HEK293 (cell line): ENCODE data around the gene HOXB1.

Source experiments
- CTCF ChIA-PET: fragments of 350-600 bp; formaldehyde crosslinking; extraction: SDS; loops from one replicate; lab custom pipeline; 2021; ENCODE audit warnings: antibody characterized with exemption; lab: Yijun Ruan, JAX
- POLR2A ChIA-PET: fragments of 300-600 bp; formaldehyde crosslinking; extraction: SDS; loops from one replicate; lab custom pipeline; 2020; ENCODE audit warnings: antibody characterized with exemption, inconsistent platforms; lab: Yijun Ruan, JAX
- H3K27ac ChIP-seq: fragments of 200-500 bp; sonication (Bioruptor generic); 2 replicates; pipeline ENCODE4 v1.5.1; 2014; ENCODE audit warnings: low read depth, low read length, control low read depth, inconsistent platforms; ENCODE audit errors: extremely low read depth
- H3K36me3 ChIP-seq, 2 experiments: fragments of 200-500 bp in 1 of 2; sonication (Bioruptor generic) in 1 of 2; 1 replicate in 1 of 2; 2 replicates in 1 of 2; pipeline ENCODE4 v1.5.1; 2014 to 2017; ENCODE audit warnings: inconsistent platforms in 2 of 2, low read length in 2 of 2; ENCODE audit not compliant: control insufficient read depth in 2 of 2, insufficient read depth in 1 of 2
- H3K4me1 ChIP-seq: fragments of 200-500 bp; sonication (Bioruptor generic); 2 replicates; pipeline ENCODE4 v1.5.1; 2014; ENCODE audit warnings: mild to moderate bottlenecking, low read length, inconsistent platforms; ENCODE audit not compliant: control insufficient read depth, insufficient read depth
- H3K4me3 ChIP-seq: 2 replicates; pipeline ENCODE4 v1.5.1; 2011; ENCODE audit warnings: low read depth, mild to moderate bottlenecking, control low read depth, low read length, moderate library complexity
- H3K9me3 ChIP-seq: fragments of 200-500 bp; sonication (Bioruptor generic); 2 replicates; pipeline ENCODE4 v1.5.1; 2014; ENCODE audit warnings: low read depth, low read length, inconsistent platforms; ENCODE audit not compliant: control insufficient read depth, insufficient read depth
- HIC1 ChIP-seq: fragments of 450-650 bp; formaldehyde crosslinking; IDR thresholded peaks from 2 replicates; pipeline ENCODE4 v1.5.1; 2016; ENCODE audit warnings: missing biosample characterization, missing genetic modification characterization
- KLF16 ChIP-seq: fragments of 450-650 bp; formaldehyde crosslinking; IDR thresholded peaks from 2 replicates; pipeline ENCODE4 v1.5.1; 2017; ENCODE audit warnings: missing biosample characterization, missing genetic modification characterization
- MYNN ChIP-seq: fragments of 450-650 bp; formaldehyde crosslinking; IDR thresholded peaks from 2 replicates; pipeline ENCODE4 v1.5.1; 2016; ENCODE audit warnings: missing biosample characterization, missing genetic modification characterization, borderline replicate concordance
- MZF1 ChIP-seq: fragments of 450-650 bp; formaldehyde crosslinking; IDR thresholded peaks from 2 replicates; pipeline ENCODE4 v1.5.1; 2017; ENCODE audit warnings: missing biosample characterization, missing genetic modification characterization, borderline replicate concordance
- OVOL3 ChIP-seq: fragments of 450-650 bp; formaldehyde crosslinking; IDR thresholded peaks from 2 replicates; pipeline ENCODE4 v1.5.1; 2016; ENCODE audit warnings: missing biosample characterization, missing genetic modification characterization
- SP7 ChIP-seq: fragments of 450-650 bp; formaldehyde crosslinking; IDR thresholded peaks from 2 replicates; pipeline ENCODE4 v1.5.1; 2016; ENCODE audit warnings: missing biosample characterization, missing genetic modification characterization
- TRIM28 ChIP-seq: IDR thresholded peaks from 2 replicates; pipeline ENCODE4 v1.6.1; 2011; ENCODE audit warnings: low read length, control low read depth, borderline replicate concordance
- WT1 ChIP-seq: fragments of 450-650 bp; formaldehyde crosslinking; IDR thresholded peaks from 2 replicates; pipeline ENCODE4 v1.5.1; 2016; ENCODE audit warnings: missing biosample characterization, missing genetic modification characterization
- ZBTB17 ChIP-seq: fragments of 450-650 bp; formaldehyde crosslinking; IDR thresholded peaks from 2 replicates; pipeline ENCODE4 v1.5.1; 2016; ENCODE audit warnings: missing biosample characterization, missing genetic modification characterization
- ZBTB20 ChIP-seq: fragments of 450-650 bp; formaldehyde crosslinking; IDR thresholded peaks from 2 replicates; pipeline ENCODE4 v1.5.1; 2016; ENCODE audit warnings: missing biosample characterization, missing genetic modification characterization
- ZBTB26 ChIP-seq: fragments of 450-650 bp; formaldehyde crosslinking; optimal IDR thresholded peaks from 2 replicates; pipeline ENCODE3; 2016; ENCODE audit warnings: missing biosample characterization, mild to moderate bottlenecking, missing genetic modification characterization
- ZBTB48 ChIP-seq: fragments of 450-650 bp; formaldehyde crosslinking; IDR thresholded peaks from 2 replicates; pipeline ENCODE4 v1.5.1; 2016; ENCODE audit warnings: missing biosample characterization, missing genetic modification characterization
- ZBTB7A ChIP-seq: fragments of 450-650 bp; formaldehyde crosslinking; IDR thresholded peaks from 2 replicates; pipeline ENCODE4 v1.5.1; 2016; ENCODE audit warnings: low read depth, missing biosample characterization, missing genetic modification characterization
- ZNF140 ChIP-seq: fragments of 450-650 bp; formaldehyde crosslinking; IDR thresholded peaks from 2 replicates; pipeline ENCODE4 v1.5.1; 2016; ENCODE audit warnings: missing biosample characterization, missing genetic modification characterization
- ZNF239 ChIP-seq: fragments of 450-650 bp; formaldehyde crosslinking; IDR thresholded peaks from 2 replicates; pipeline ENCODE4 v1.5.1; 2016; ENCODE audit warnings: missing biosample characterization, missing genetic modification characterization
- ZNF302 ChIP-seq: fragments of 450-650 bp; formaldehyde crosslinking; IDR thresholded peaks from 2 replicates; pipeline ENCODE4 v1.5.1; 2016; ENCODE audit warnings: missing biosample characterization, missing genetic modification characterization, low read depth
- ZNF366 ChIP-seq: fragments of 450-650 bp; formaldehyde crosslinking; conservative IDR thresholded peaks from 2 replicates; pipeline ENCODE4 v1.5.1; 2016; ENCODE audit warnings: missing biosample characterization, missing genetic modification characterization
- ZNF37A ChIP-seq: fragments of 450-650 bp; IDR thresholded peaks from 2 replicates; pipeline ENCODE4 v1.5.1; 2018; ENCODE audit warnings: missing biosample characterization, missing genetic modification characterization
- ZNF48 ChIP-seq: fragments of 450-650 bp; formaldehyde crosslinking; IDR thresholded peaks from 2 replicates; pipeline ENCODE4 v1.5.1; 2016; ENCODE audit warnings: missing biosample characterization, missing genetic modification characterization
- ZNF660 ChIP-seq: fragments of 450-650 bp; IDR thresholded peaks from 2 replicates; pipeline ENCODE4 v1.5.1; 2018; ENCODE audit warnings: missing biosample characterization, mild to moderate bottlenecking, missing genetic modification characterization
- ZNF664 ChIP-seq: fragments of 450-650 bp; formaldehyde crosslinking; IDR thresholded peaks from 2 replicates; pipeline ENCODE4 v1.5.1; 2016; ENCODE audit warnings: missing biosample characterization, missing genetic modification characterization
- ZNF776 ChIP-seq: fragments of 450-650 bp; formaldehyde crosslinking; IDR thresholded peaks from 2 replicates; pipeline ENCODE4 v1.5.0; 2017; ENCODE audit warnings: missing biosample characterization, missing genetic modification characterization, borderline replicate concordance
- ZNF830 ChIP-seq: fragments of 450-650 bp; IDR thresholded peaks from 2 replicates; pipeline ENCODE4 v1.5.0; 2018; ENCODE audit warnings: missing biosample characterization, missing genetic modification characterization, low read depth, mild to moderate bottlenecking, moderate library complexity
- ZNF837 ChIP-seq: fragments of 450-650 bp; formaldehyde crosslinking; IDR thresholded peaks from 2 replicates; pipeline ENCODE4 v1.5.1; 2016; ENCODE audit warnings: missing biosample characterization, missing genetic modification characterization
- ZSCAN16 ChIP-seq: fragments of 450-650 bp; formaldehyde crosslinking; IDR thresholded peaks from 2 replicates; pipeline ENCODE4 v1.5.1; 2016; ENCODE audit warnings: missing biosample characterization, missing genetic modification characterization
- ZSCAN5A ChIP-seq: fragments of 450-650 bp; formaldehyde crosslinking; IDR thresholded peaks from 2 replicates; pipeline ENCODE4 v1.5.1; 2016; ENCODE audit warnings: missing biosample characterization, missing genetic modification characterization

The HOXB1 gene

GRCh38 chr17:48498164-48498850, 32.5 kb downstream of the HOXB1 start:
- CTCF ChIA-PET, result interaction anchor here (0.6 to 2.4 kb wide), 7 partner anchors 8 to 95 kb away, joined by 3 to 9 read pairs (median 4); partner anchors contain the start of gene HOXB5
- Histone ChIP-seq H3K4me3 (no peak overlapping the region), H3K4me1 (peaks cover 25% of the 10 kb centered on the region), H3K36me3 (no peaks in the 10 kb centered on the region), H3K9me3 (no peaks in the 10 kb centered on the region), H3K27ac (peak overlapping the region; percentile 3; the same call in 1 of the 2 replicates)
- POLR2A ChIA-PET, result interaction anchor here (1.2 kb wide), 1 partner anchor 43 kb away, joined by 5 read pairs; no protein-coding TSS in a partner anchor
- peak; percentile 44; the same call in 1 of the 2 replicates for TF ChIP-seq TRIM28
- TF ChIP-seq OVOL3 (tag by site-specific recombination), result no peak

GRCh38 chr17:48497103-48497502, 33.7 kb downstream of the HOXB1 start:
- no peak overlapping the region for H3K4me3 ChIP-seq
- no peak overlapping the region; the same call in 1 of the 2 replicates for H3K27ac ChIP-seq
- no peaks in the 10 kb centered on the region for H3K9me3 ChIP-seq
- ChIA-PET CTCF (interaction anchor here (0.7 to 1.8 kb wide), 2 partner anchors 25 to 87 kb away, joined by 3 to 4 read pairs; no protein-coding TSS in a partner anchor), POLR2A (interaction anchor here (0.9 kb wide), 1 partner anchor 14 kb away, joined by 3 read pairs; no protein-coding TSS in a partner anchor)
- H3K4me1 ChIP-seq, result peaks cover 33% of the 10 kb centered on the region
- no peaks in the 10 kb centered on the region for H3K36me3 ChIP-seq
- TF ChIP-seq ZNF660 (no peak), ZNF837 (no peak), ZNF37A (tag by site-specific recombination) (no peak), ZNF239 (tag by site-specific recombination) (no peak), ZSCAN16 (peak; percentile 44; the same call in 1 of the 2 replicates), ZNF48 (tag by site-specific recombination) (no peak), ZNF830 (tag by site-specific recombination) (no peak), ZNF302 (no peak)

GRCh38 chr17:48494335-48494734, 36.5 kb downstream of the HOXB1 start:
- ChIA-PET POLR2A (no interaction called here), CTCF (interaction anchor here (0.6 to 4.5 kb wide), 7 partner anchors 11 to 231 kb away, joined by 3 to 36 read pairs (median 4); partner anchors contain the start of gene HOXB5)
- H3K27ac ChIP-seq, result peak overlapping the region; percentile 44; the same call in 1 of the 2 replicates
- H3K4me1 ChIP-seq, result peaks cover 29% of the 10 kb centered on the region
- H3K36me3 ChIP-seq, result no peaks in the 10 kb centered on the region
- H3K9me3 ChIP-seq, result no peaks in the 10 kb centered on the region
- H3K4me3 ChIP-seq, result no peak overlapping the region
- TF ChIP-seq ZNF837 (no peak), ZNF776 (tag by site-specific recombination) (no peak), ZBTB48 (peak; percentile 56; the same call in 1 of the 2 replicates), KLF16 (tag by site-specific recombination) (no peak), WT1 (tag by site-specific recombination) (no peak), ZBTB26 (no peak), ZNF664 (tag by site-specific recombination) (peak; percentile 27; the same call in 1 of the 2 replicates), SP7 (no peak), MZF1 (tag by site-specific recombination) (peak; percentile 55; the same call in 1 of the 2 replicates), ZBTB7A (tag by site-specific recombination) (no peak), ZNF366 (tag by site-specific recombination) (no peak), ZNF140 (tag by site-specific recombination) (no peak), ZBTB20 (tag by site-specific recombination) (peak; percentile 88), HIC1 (tag by site-specific recombination) (no peak), MYNN (no peak), ZSCAN5A (tag by site-specific recombination) (no peak), ZBTB17 (tag by site-specific recombination) (peak; percentile 66), ZNF239 (tag by site-specific recombination) (no peak)
